Adipocyte (in vitro differentiated cells): Measurements from ENCODE around the gene DYDC2.

ENCODE experiments used
- DNase-seq: peaks from one replicate; pipeline ENCODE4 v3.0.0-alpha.2; 2015; ENCODE audit warnings: low read depth
- H3K27me3 ChIP-seq: replicated peaks from 2 replicates; pipeline ENCODE4 v1.7.0; 2013; ENCODE audit warnings: mild to moderate bottlenecking, low read length, moderate library complexity; ENCODE audit not compliant: control insufficient read depth, insufficient read depth
- H3K36me3 ChIP-seq: 2 replicates; pipeline ENCODE4 v1.7.0; 2013; ENCODE audit warnings: low read length, mild to moderate bottlenecking, moderate library complexity; ENCODE audit not compliant: control insufficient read depth, insufficient read depth, severe bottlenecking
- H3K4me1 ChIP-seq: 2 replicates; pipeline ENCODE4 v1.7.0; 2013; ENCODE audit warnings: mild to moderate bottlenecking, low read length, moderate library complexity; ENCODE audit not compliant: control insufficient read depth, insufficient read depth
- H3K4me3 ChIP-seq: 2 replicates; pipeline ENCODE4 v1.7.0; 2013; ENCODE audit warnings: mild to moderate bottlenecking, low read length, moderate library complexity
- H3K9ac ChIP-seq: 2 replicates; pipeline ENCODE4 v1.7.0; 2013; ENCODE audit warnings: mild to moderate bottlenecking, low read length, moderate library complexity
- H3K9me3 ChIP-seq: 2 replicates; pipeline ENCODE4 v1.7.0; 2013; ENCODE audit warnings: mild to moderate bottlenecking, low read length, moderate library complexity; ENCODE audit not compliant: control insufficient read depth

DYDC2 gene

GRCh38 chr10:80406204-80406603 is 49.6 kb downstream of the DYDC2 start:
- H3K9me3 ChIP-seq, result no peaks in the 10 kb centered on the region
- no peaks in the 10 kb centered on the region for H3K27me3 ChIP-seq
- no peak for DNase-seq
- peaks cover 26% of the 10 kb centered on the region for H3K4me1 ChIP-seq
- no peak overlapping the region for H3K4me3 ChIP-seq
- no peak overlapping the region for H3K9ac ChIP-seq
- no peaks in the 10 kb centered on the region for H3K36me3 ChIP-seq

GRCh38 chr10:80407812-80408241 is 51.2 kb downstream of the DYDC2 start:
- Histone ChIP-seq H3K36me3 (no peaks in the 10 kb centered on the region), H3K4me3 (peak overlapping the region; percentile 79), H3K9me3 (no peaks in the 10 kb centered on the region), H3K4me1 (peaks cover 42% of the 10 kb centered on the region), H3K9ac (peak overlapping the region; percentile 80), H3K27me3 (no peaks in the 10 kb centered on the region)
- peak; percentile 55 for DNase-seq

GRCh38 chr10:80408242-80409101 is 51.9 kb downstream of the DYDC2 start, which contains the start of gene PRXL2A:
TSS of gene PRXL2A (plus strand) at chr10:80408551. CDS start at chr10:80420468, 11,917 bp downstream.
- H3K9me3 ChIP-seq, result no peaks in the 10 kb centered on the region
- DNase-seq, result peak; percentile 80
- peak within 1 kb of the TSS; percentile 79 for H3K4me3 ChIP-seq
- H3K9ac ChIP-seq, result peak within 1 kb of the TSS; percentile 80
- H3K36me3 ChIP-seq, result no peaks in the 10 kb centered on the region
- peaks cover 48% of the 10 kb centered on the region for H3K4me1 ChIP-seq
- H3K27me3 ChIP-seq, result no peaks in the 10 kb centered on the region

GRCh38 chr10:80409121-80409520 is 52.5 kb downstream of the DYDC2 start:
- peak overlapping the region; percentile 79 for H3K4me3 ChIP-seq
- peak overlapping the region; percentile 80 for H3K9ac ChIP-seq
- H3K36me3 ChIP-seq, result no peaks in the 10 kb centered on the region
- DNase-seq, result no peak
- H3K4me1 ChIP-seq, result peaks cover 53% of the 10 kb centered on the region
- H3K27me3 ChIP-seq, result no peaks in the 10 kb centered on the region
- no peaks in the 10 kb centered on the region for H3K9me3 ChIP-seq

GRCh38 chr10:80410122-80410521 is 53.5 kb downstream of the DYDC2 start:
- peak overlapping the region; percentile 80 for H3K9ac ChIP-seq
- no peaks in the 10 kb centered on the region for H3K27me3 ChIP-seq
- peak overlapping the region; percentile 79 for H3K4me3 ChIP-seq
- peaks cover 53% of the 10 kb centered on the region for H3K4me1 ChIP-seq
- no peak for DNase-seq
- H3K36me3 ChIP-seq, result no peaks in the 10 kb centered on the region
- no peaks in the 10 kb centered on the region for H3K9me3 ChIP-seq

GRCh38 chr10:80410578-80411145 is 54.1 kb downstream of the DYDC2 start:
- peak overlapping the region; percentile 80 for H3K9ac ChIP-seq
- DNase-seq, result no peak
- H3K4me3 ChIP-seq, result peak overlapping the region; percentile 79
- no peaks in the 10 kb centered on the region for H3K9me3 ChIP-seq
- peaks cover 58% of the 10 kb centered on the region for H3K4me1 ChIP-seq
- no peaks in the 10 kb centered on the region for H3K27me3 ChIP-seq
- H3K36me3 ChIP-seq, result no peaks in the 10 kb centered on the region

GRCh38 chr10:80411267-80411668 is 54.7 kb downstream of the DYDC2 start:
- H3K4me1 ChIP-seq, result peaks cover 64% of the 10 kb centered on the region
- no peak overlapping the region for H3K4me3 ChIP-seq
- H3K9ac ChIP-seq, result peak overlapping the region; percentile 80
- no peaks in the 10 kb centered on the region for H3K36me3 ChIP-seq
- no peaks in the 10 kb centered on the region for H3K9me3 ChIP-seq
- H3K27me3 ChIP-seq, result no peaks in the 10 kb centered on the region
- peak; percentile 19 for DNase-seq

- H3K27me3 ChIP-seq, result no peaks in the 10 kb centered on the region
- peaks cover 69% of the 10 kb centered on the region for H3K4me1 ChIP-seq
- no peak overlapping the region for H3K4me3 ChIP-seq
- DNase-seq, result no peak
- peak overlapping the region; percentile 8 for H3K9ac ChIP-seq
- no peaks in the 10 kb centered on the region for H3K9me3 ChIP-seq
- H3K36me3 ChIP-seq, result no peaks in the 10 kb centered on the region
Measured at GRCh38 chr10:80411681-80412220, 55.2 kb downstream of the DYDC2 start.

- Histone ChIP-seq H3K27me3 (no peaks in the 10 kb centered on the region), H3K9ac (peak overlapping the region; percentile 8), H3K36me3 (no peaks in the 10 kb centered on the region), H3K4me1 (peaks cover 71% of the 10 kb centered on the region), H3K9me3 (no peaks in the 10 kb centered on the region), H3K4me3 (no peak overlapping the region)
- no peak for DNase-seq
Measured at GRCh38 chr10:80412486-80412885, 55.9 kb downstream of the DYDC2 start.

GRCh38 chr10:80413271-80413996 is 56.9 kb downstream of the DYDC2 start:
- no peaks in the 10 kb centered on the region for H3K27me3 ChIP-seq
- peak overlapping the region; percentile 85 for H3K9ac ChIP-seq
- H3K36me3 ChIP-seq, result no peaks in the 10 kb centered on the region
- peak overlapping the region; percentile 79 for H3K4me3 ChIP-seq
- no peaks in the 10 kb centered on the region for H3K9me3 ChIP-seq
- peak; percentile 96 for DNase-seq
- peaks cover 72% of the 10 kb centered on the region for H3K4me1 ChIP-seq
